ENCODE measurements around the gene HOXB3.
A peak's percentile ranks its signal among the peaks of the same experiment; 100 is the strongest.
"Not testable (repeated sequence)": the region's sequence is repeated elsewhere in the genome, so short reads cannot be mapped to it uniquely, and the experiment has no call there.

The HOXB3 gene

DNA sequence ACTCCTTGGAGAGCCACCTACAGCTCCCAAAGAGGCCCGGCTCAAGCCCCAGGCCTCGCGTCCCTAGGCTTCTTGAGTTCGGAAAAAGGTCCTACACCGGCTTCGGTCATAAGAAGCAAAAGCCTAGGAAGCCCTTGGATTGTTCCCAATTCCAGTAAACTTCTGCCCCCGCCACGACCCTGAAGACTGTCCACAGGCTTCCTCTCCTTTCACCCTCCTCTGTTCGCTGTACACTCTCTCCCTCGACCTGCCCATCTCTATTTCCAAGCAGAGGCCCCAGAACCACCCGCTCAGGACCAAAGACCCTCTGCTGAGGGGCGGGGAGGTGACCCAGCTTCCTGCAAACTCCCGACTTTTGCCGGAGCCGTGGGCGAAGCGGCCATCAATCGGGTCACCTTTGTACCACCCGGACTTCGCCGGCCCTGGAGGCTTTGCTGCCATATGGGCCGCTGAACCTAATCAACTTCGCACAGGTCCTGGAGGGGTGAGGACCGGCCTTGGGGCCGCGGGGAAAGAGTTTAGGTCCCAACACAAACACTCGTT, 47.9 kb downstream of the HOXB3 start:
- peak; percentile 72 for DNase-seq

DNA sequence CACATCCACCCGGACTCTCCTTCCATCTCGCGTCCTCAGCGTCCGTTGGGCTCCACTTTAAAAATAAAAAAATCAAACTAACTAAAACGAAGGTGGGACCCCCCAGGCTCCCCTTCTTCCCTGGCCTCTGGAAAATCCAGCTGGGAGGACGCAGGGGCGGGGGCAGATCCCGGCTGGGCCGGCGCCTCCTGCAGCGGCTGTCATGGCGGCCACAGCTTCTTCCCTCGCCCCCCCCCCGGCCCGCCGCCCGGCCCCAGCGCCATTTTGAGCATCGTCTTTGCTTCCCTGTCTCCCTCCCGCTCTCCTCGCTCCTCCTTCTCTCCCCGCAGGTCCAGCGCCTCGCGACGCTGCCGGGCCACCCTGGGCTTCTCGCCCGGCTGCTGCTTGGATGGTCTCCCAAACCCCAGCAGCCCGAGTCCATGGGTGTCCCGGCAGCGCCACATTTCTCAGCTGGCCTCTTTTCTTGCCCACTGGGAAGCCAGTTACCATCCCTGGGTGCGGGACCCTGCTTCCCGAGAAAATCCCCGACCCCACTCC, 48.4 kb downstream of the HOXB3 start:
- peak; percentile 75 for DNase-seq

DNA sequence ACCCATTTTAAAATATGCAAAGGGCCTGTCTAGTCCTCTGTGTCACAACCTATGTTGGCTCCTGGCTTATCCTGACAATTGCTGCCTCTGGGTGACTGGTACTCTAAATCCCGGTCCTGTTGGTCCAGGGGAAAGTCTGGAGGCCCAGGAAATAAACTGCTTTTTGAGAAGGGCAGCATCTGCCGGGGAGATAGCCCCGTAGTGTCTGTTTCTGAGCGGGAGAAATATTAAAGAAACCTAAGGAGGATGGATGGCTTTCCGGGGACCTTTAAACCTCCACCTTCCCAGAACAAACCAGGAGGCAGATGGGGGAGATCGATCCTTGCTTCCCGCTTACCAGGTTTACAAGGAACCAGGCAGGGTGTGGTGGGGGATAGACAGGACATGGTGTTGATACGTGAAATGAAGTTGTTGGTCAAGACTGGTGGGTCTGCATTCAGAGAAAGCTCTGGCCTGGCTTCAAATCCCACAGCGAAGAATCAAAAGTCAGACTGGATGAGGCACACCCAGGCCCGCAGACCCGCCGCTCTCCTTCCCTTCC, 48.9 kb downstream of the HOXB3 start:
- DNase-seq: peak; percentile 75

DNA sequence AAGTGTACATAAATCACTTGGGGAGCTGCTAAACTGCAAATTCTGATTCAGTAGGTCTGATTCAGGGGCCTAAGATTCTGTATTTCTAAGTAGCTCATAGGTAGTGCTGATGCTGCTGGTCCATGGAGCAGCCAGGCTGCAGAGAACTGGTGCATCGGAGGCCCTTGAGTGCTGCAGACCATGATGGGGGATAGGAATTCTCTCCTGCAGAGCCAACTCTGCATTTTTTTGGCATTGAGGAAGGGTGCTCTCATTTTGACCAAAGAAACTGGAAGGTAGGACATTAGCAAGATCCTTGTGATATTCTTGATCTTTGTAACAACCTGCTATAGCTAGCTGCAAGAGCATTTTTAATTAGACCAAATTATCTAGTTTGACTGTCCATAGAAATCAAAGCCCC, 49.8 kb downstream of the HOXB3 start:
- no peak for DNase-seq

DNA sequence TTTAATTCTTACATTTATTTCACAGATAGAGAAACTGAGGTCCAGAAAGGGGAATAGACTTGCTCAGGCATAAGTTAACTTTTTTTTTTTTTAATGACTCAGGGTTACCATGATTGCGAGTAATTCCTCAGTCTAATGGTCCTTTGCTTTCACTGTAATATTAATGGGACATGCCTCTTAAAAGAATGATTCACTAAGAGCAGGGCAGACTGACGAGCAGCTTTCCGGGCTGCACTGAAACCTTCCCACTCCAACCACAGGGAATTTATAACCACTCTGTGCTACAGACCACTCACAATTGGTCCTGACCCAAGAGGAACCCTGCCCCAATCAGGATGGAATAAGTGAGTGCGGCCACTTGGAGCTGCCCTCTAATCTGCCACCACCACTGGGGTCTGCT, 50.9 kb downstream of the HOXB3 start:
- no peak for DNase-seq

DNA sequence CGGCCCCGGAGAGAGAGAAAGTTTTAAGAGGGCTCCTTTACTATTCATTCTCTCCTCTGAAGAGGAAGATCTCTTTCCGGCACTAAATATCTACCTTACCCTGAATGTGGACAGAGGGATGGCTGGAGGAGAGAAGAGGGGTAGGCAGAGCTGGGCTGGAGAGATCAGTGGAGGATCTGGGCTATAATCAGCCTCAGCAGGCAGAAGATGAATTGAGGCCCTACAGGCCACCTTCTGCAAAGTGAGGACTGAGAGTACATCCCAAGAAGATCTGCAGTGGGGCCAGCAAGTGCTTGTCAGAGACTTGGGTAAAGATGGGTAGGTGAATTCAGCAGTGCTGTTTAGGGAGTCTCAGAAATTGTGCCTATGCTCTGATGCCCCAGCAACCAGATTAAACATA, 52.7 kb downstream of the HOXB3 start:
- no peak for DNase-seq

DNA sequence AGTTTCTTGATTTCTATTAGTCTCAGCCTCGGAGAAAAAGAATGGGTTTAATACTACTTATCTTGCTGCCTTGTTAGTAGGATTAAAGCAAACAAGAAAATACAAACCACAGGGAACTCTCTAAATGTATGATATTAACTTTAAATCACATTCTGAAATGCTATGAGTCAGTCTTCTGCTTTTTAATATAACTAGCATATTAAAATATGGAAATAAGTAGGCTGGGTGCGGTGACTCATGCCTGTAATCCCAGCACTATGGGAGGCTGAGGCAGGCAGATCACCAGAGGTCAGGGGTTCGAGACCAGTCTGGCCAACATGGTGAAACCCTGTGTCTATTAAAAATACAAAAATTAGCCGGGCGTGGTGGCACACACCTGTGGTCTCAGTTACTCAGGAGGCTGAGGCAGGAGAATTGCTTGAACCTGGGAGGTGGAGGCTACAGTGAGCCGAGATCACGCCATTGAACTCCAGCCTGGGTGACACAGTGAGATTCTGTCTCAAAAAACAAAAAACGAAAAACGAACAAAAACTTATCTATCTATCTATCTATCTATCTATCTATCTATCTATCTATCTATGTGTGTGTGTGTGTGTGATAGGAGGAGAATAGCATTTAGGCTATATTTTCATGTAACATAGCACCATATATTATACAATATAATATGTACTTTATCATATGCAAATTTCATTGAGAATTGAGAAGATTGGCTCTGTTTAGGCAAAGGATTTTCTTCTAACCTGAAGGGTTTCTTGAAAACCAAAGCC, 54.1 kb downstream of the HOXB3 start:
- not testable (repeated sequence) for DNase-seq

DNA sequence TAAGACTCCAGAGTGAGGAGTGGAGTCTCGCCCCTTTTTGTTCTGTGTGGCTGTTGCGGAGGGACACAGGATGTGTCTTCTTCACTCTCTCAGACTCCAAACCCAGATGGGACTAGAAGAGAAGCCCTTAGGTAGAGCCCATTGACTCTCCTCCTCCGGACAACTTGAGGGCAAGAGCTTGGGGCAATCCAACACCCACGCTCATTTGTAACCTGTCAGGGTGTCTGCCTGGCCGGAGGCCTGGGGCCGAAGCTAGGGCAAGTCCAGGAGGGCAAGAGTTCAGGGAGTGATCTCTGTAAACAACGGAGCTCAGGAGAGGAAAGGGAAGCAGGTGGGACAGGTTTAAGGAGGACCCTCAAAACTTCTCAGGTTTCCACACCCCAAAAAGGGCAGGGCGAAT, 57.8 kb downstream of the HOXB3 start:
- DNase-seq: no peak

DNA sequence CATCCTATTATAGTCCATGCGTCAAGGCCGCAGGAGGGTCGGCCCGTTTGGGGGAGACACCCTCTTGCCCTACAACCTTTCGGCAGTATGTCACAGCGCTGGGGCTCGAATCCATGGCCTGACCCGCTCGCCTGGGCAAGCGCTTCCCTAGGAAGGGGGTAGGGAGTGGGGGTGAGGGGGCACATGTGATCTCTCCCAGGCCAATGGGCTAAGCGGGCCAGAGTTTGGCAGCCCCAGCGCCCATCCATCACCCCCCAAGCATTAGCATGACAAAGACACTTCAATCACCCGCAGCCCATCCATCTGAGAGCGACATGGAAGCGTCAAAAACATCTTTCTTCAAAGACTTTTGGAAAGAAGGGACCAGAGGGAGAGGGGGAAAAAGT, 59.2 kb downstream of the HOXB3 start, which contains the start of gene HOXB1:
HOXB1 (minus strand) TSS at position 125 of the 386 bp plus-strand sequence; CDS start at position 18, 107 bp downstream.
- DNase-seq: no peak

DNA sequence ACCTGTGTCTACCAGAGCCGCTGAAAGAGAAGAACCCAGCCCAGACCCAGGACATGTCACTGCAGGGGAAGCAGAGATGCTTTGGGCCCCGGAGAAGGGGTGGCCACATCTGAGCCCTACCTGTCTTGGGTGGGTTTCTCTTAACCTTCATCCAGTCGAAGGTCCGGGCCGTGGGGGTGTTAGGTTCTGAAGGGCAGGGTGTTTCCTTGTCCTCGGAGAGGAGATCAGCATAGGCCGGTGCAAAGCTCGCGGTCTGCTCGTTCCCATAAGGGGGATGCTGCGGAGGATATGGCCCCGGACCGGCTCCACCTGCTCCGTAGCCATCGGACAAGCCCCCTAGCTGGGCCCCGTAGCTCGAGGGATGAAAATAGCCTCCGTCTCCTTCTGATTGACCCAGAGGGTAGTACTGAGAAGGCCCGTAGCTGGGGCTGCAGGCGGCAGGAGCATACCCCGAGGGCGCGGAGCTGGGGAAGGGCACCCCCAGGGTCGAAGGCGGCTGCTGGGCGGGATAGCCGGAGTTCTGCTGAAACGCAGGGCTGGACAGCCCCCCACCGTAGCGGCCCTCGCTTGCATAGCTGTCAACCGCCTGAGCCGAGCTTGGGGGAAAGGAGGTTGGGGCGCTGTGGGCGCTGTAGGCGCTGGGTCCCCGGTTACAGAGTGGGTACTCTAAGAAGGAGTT, 59.7 kb downstream of the HOXB3 start:
- DNase-seq: no peak

DNA sequence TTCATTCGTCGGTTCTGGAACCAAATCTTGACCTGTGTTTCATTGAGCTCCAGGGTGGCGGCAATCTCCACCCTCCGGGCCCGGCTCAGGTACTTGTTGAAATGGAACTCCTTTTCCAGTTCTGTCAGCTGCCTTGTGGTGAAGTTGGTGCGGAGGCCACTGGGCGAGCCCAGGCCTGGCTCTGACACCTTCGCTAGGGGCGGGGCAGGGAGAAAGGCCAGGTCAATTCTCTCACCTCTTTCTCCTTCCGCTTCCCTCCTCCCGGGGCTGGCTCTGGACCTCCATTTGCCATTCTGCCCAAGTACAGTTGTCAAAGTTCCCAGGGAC, 60.4 kb downstream of the HOXB3 start:
- no peak for DNase-seq

DNA sequence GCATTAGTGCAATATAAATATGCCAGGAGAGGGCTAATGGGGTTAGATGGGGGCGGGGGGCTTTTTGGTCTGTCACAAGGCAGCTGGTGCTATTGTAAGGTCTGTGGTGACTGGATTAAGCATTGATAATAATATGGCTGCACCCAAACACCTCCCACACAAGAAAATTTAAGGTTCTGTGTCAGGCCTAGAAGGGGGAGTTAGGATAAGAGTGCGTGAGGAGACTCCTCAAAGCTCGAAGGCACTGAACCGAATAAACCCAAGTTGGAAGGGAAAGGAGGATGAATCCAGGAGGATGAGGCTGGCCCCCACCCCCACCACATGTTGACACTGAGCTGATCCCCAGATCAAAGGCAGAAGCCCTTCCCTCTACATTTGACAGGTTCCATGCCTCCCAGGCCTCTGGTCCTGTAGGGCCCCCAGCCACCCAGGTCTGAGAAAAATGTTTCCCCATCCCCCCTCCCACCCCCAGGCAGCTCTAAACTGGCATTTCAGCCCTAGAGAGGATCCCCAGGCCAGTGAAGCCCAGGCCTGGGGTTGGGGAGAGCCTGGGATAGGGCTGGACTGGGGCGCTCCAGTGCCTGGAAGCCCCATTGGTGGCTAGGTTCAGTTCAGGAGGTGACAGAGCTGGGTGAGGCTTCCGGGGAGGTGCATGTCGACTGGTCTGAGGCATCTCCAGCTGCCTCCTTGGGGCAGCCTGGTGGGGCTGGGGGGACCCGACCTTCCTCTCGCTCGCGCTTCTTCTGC, 60.9 kb downstream of the HOXB3 start:
- no peak for DNase-seq

DNA sequence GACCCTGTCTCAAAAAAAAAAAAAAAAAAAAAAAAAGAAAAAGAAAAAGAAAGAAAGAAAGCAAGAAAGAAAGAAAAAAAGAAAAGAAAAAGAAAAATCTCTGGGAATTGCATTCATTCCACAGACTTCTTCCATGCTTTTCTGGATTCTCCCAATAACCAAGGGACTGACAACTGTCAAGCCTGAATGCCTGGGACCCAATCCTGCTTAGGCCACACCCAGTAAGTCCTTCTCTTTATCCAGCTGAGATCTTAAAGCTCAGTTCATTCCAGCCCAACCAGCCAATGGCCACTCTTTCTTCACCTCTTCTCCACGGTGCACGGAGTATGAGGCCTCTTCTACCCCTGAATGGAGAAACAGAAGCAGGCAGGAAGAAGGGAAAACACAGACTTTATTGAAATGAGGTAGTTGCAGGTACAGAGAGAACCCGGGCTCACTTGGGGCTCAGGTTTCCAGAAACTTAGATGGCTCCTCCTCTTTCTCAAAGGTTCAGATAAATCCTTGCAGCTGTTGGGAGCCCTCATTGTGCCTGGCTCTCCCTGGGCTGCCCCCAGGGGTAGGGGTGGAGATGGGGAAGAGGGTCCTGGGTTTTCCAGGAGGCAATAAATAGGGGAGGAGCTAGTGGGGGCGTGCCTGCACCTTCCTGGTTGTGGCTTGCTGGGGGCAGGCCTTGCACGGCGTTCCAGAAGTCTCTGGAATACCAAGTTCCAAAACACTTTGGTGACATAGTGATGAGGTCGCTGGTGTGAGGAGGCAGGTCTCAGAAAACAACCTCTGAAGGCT, 61.7 kb downstream of the HOXB3 start:
- no peak for DNase-seq

DNA sequence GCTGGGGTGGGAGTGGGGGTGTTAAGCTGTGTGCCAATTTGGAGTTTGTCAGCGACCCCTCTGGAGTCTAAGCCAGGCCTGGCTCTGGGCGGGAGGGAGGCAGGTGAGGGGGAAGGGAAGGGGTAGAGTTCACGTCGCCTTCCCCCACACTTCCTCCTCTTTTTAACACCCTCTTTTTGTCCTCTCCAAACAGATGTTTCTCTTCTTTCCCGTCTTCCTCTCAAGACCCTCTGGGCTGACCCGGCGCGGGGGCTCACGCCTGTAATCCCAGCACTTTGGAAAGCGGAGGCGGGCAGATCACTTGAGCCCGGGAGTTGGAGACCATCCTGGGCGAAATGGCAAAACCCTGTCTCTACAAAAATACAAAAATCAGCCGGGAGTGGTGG, 62.5 kb downstream of the HOXB3 start:
- no peak for DNase-seq

DNA sequence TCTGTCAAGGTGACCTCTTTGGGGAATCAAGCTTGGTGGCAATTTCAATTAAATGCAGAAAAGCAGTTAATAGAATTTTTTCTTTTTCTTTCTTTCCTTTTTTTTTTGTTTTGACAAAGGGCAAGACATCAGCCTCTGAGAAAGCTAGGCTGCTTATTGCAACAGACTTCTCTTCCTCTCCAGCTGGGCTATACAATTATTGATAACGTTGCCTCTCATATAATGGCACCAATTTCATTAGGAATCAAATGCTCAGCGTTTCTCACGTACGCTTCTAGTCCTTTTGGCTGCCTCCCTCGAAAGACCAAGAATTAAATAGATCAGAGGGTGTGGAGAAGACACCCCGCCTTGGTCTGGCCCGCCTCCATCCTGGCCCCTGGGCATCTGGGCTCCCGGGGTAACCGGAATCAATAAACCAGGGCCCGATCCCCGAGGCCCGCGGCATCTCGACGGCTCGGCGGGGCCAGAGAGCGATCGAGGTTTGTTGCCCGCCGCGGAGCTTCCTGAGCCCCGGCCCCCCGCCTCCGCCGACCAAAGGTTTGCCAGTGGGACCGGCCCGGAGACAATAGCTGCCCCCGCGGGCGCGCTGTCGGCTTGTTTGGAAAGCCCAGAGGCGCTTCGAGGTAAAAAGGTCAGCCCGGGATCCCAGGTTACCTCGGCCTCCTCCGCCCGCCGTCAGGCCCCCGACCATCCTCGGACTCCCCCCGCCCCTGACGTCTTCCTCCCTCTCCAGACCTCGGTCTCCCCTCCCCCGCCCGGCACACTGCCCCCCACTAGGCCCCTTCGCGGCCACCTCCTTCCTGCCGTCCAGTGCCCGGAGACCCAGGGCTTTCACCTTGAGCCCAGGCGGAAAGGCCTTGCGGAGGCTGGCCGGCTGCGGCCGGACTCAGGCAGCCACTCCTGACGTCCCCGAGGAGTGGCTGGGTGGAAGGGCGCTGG, 63.2 kb downstream of the HOXB3 start:
- no peak for DNase-seq

DNA sequence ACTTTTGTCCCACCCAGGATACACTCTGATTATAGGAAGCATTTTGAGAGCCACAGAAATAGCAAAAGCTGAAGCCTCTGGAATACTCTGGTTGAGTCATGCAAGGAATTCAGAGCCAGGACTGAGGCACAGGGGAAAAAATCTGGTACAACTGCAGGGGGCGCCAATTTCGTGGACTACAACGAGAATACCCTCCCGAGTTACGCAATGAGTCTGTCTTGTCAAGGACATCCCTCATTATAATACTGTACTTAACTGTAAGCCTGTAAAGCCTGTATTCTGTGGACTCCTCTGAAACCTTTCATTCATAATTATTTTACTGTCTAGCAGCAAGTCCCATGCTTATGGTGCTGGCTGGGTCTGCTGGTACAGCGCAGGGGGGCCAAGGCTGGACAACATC, 67.0 kb downstream of the HOXB3 start:
- DNase-seq: peak; percentile 36

DNA sequence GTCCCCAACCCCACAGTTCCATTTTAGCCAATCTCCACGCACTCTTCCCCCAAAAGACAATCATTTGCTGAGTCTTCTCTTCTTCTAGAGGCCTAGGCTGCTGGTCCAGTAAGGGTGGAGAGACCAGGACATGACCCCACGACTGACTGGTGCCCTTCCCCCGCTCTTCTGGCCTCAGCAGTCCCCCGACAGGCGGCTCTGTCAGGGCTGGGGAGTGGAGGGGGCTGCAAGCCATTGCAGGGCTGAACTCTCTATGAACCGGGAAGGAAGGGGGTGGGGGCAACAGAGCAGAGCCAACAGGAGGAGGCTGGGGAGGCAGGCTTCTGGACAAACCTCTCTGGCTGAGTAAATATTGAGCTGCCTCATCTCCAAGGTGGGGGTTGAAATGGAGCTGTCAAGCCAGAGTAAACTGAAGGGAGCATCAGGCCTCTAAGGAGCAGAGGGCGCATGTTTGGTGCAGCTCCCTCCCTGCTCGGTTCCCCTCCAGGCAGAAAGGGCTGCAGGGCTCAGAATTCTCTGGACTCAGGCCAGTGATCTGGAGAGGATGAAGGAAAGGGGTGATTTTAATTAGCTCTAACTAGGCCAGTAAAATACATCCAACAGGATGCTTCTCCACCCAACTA, 67.9 kb downstream of the HOXB3 start:
- DNase-seq: no peak

DNA sequence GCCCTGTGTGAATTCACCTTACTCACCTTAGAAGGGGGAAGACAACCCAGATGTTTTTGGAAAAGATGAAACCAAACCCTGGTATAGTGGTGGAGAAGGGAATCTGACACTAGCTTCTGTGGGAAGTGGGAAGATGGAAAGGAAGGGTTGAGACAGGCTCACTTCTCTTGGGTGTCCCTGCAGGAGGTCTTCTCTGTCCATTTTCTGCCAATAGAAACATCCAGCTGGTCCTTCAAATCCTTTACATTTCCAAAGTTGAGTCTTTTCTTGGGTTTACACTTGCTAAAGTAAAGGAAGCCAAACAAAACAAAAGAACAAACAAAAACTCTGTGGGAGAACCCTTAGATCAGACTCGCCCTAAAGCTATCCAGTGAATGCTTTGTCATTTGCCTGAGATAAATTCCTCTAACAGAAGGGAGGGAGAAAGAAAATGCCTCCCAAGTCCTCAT, 69.4 kb downstream of the HOXB3 start:
- DNase-seq: no peak

DNA sequence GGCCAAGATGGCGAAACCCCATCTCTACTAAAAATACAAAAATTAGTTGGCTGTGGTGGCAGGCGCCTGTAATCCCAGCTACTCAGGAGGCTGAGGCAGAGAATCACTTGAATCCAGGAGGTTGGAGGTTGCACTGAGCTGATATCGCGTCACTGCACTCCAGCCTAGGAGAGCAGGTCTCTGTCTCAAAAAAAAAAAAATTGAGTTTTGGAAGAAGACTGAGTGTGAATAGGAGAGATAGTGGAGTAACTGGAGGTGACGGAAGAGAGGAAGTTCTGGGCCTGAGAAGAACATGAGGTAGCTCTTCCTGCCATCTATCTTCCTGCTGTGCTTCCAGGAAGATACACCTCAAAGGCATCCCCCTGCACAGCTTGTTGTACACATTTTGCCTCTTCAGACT, 70.6 kb downstream of the HOXB3 start:
- DNase-seq: no peak

DNA sequence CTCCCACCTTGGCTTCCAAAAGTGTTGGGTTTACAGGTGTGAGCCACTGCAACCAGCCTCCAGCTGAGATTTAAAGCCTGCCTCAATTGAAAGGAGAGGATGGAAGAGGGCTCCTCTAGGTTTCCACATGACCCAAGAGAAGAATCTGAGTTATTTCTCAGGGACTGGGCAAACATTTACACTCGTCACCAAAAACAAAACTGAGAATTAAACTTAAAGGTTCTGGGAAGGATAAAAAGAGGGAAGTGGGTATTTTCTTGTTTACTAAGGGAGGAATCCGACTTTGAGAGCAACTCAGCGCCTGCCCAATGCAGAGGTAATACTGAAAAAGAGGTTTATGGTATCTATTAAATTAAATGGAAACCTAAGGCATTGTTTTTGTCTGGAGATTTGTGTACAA, 72.6 kb downstream of the HOXB3 start:
- no peak for DNase-seq
